H9 (cell line): ENCODE measurements around the gene BLOC1S1. TPM values are rescaled to one million over a fixed set of nuclear protein-coding genes. Genes with fewer than 3 reads are reported as not detected.

Experiments
- DNase-seq: peaks from one replicate; pipeline ENCODE4 v3.0.0-alpha.2; 2017
- H2AFZ ChIP-seq: one replicate; pipeline ENCODE4 v1.6.1; 2013; ENCODE audit warnings: mild to moderate bottlenecking, low read length, control low read depth, moderate library complexity
- H2AK5ac ChIP-seq: 2 replicates; pipeline ENCODE4 v1.6.1; 2013; ENCODE audit warnings: low read length, control low read depth, mixed read lengths; ENCODE audit not compliant: insufficient read length
- H2BK120ac ChIP-seq: one replicate; pipeline ENCODE4 v1.6.1; 2013; ENCODE audit warnings: low read depth, mild to moderate bottlenecking, low read length, control low read depth, inconsistent platforms; ENCODE audit not compliant: poor library complexity, severe bottlenecking
- H2BK12ac ChIP-seq: 2 replicates; pipeline ENCODE4 v1.6.1; 2013; ENCODE audit warnings: low read length, control low read depth, mixed read lengths, low read depth; ENCODE audit not compliant: insufficient read length
- H2BK15ac ChIP-seq: 2 replicates; pipeline ENCODE4 v1.6.1; 2013; ENCODE audit warnings: low read depth, low read length, control low read depth
- H2BK20ac ChIP-seq: one replicate; pipeline ENCODE4 v1.6.1; 2013; ENCODE audit warnings: low read depth, mild to moderate bottlenecking, low read length, control low read depth, inconsistent platforms; ENCODE audit not compliant: poor library complexity, severe bottlenecking
- H2BK5ac ChIP-seq: 2 replicates; pipeline ENCODE4 v1.6.1; 2013; ENCODE audit warnings: low read length, control low read depth, mixed read lengths; ENCODE audit not compliant: insufficient read length
- H3K14ac ChIP-seq: 2 replicates; pipeline ENCODE4 v1.6.1; 2013; ENCODE audit warnings: low read length, control low read depth; ENCODE audit not compliant: insufficient read depth
- H3K18ac ChIP-seq: 2 replicates; pipeline ENCODE4 v1.6.1; 2013; ENCODE audit warnings: low read depth, mild to moderate bottlenecking, mixed read lengths, low read length, control low read depth; ENCODE audit not compliant: insufficient read length
- H3K23ac ChIP-seq: 2 replicates; pipeline ENCODE4 v1.6.1; 2013; ENCODE audit warnings: low read length, control low read depth, mixed read lengths, low read depth; ENCODE audit not compliant: insufficient read length
- H3K23me2 ChIP-seq: 2 replicates; pipeline ENCODE4 v1.6.1; 2013; ENCODE audit warnings: low read depth, mild to moderate bottlenecking, mixed read lengths, low read length, control low read depth; ENCODE audit not compliant: insufficient read length, poor library complexity, severe bottlenecking
- H3K27ac ChIP-seq: 2 replicates; pipeline ENCODE4 v1.5.1; 2013; ENCODE audit warnings: low read length, control low read depth, mixed read lengths, low read depth; ENCODE audit not compliant: insufficient read length
- H3K27me3 ChIP-seq: 2 replicates; pipeline ENCODE4 v1.6.1; 2013; ENCODE audit warnings: low read length, control low read depth, inconsistent platforms; ENCODE audit not compliant: insufficient read depth
- H3K4ac ChIP-seq: 2 replicates; pipeline ENCODE4 v1.6.1; 2013; ENCODE audit warnings: low read depth, mild to moderate bottlenecking, control low read depth, inconsistent platforms, low read length, moderate library complexity
- H3K4me1 ChIP-seq: 2 replicates; pipeline ENCODE4 v1.6.1; 2013; ENCODE audit warnings: low read length, control low read depth, inconsistent platforms; ENCODE audit not compliant: insufficient read depth
- H3K4me2 ChIP-seq: 2 replicates; pipeline ENCODE4 v1.6.1; 2013; ENCODE audit warnings: low read length, control low read depth, mixed read lengths; ENCODE audit not compliant: insufficient read length, insufficient read depth
- H3K56ac ChIP-seq: 2 replicates; pipeline ENCODE4 v1.6.1; 2013; ENCODE audit warnings: low read depth, mild to moderate bottlenecking, mixed read lengths, low read length, control low read depth; ENCODE audit not compliant: insufficient read length
- H3K79me1 ChIP-seq: 2 replicates; pipeline ENCODE4 v1.6.1; 2013; ENCODE audit warnings: low read depth, mild to moderate bottlenecking, moderate library complexity, low read length, control low read depth, inconsistent platforms; ENCODE audit not compliant: insufficient read depth, poor library complexity, severe bottlenecking
- H3K79me2 ChIP-seq: 2 replicates; pipeline ENCODE4 v1.6.1; 2013; ENCODE audit warnings: low read length, control low read depth, inconsistent platforms; ENCODE audit not compliant: insufficient read depth
- H3K9ac ChIP-seq: 2 replicates; pipeline ENCODE4 v1.6.1; 2013; ENCODE audit warnings: low read length, control low read depth, mixed read lengths; ENCODE audit not compliant: insufficient read length; ENCODE audit errors: extremely low read depth
- H3K9me3 ChIP-seq: one replicate; pipeline ENCODE4 v1.6.1; 2013; ENCODE audit warnings: low read depth, low read length, inconsistent platforms; ENCODE audit not compliant: control insufficient read depth
- H3T11ph ChIP-seq: one replicate; pipeline ENCODE4 v1.6.1; 2013; ENCODE audit warnings: mild to moderate bottlenecking, low read length, control low read depth, inconsistent platforms
- H4K20me1 ChIP-seq: one replicate; pipeline ENCODE4 v1.6.1; 2013; ENCODE audit not compliant: control insufficient read depth, insufficient read length, insufficient read depth
- H4K5ac ChIP-seq: 2 replicates; pipeline ENCODE4 v1.6.1; 2013; ENCODE audit warnings: low read depth, mild to moderate bottlenecking, mixed read lengths, low read length, control low read depth; ENCODE audit not compliant: insufficient read length
- H4K8ac ChIP-seq: replicated peaks from 2 replicates; pipeline ENCODE4 v1.6.1; 2013; ENCODE audit warnings: low read length, control low read depth, mixed read lengths, low read depth; ENCODE audit not compliant: insufficient read length
- H4K91ac ChIP-seq: 2 replicates; pipeline ENCODE4 v1.6.1; 2013; ENCODE audit warnings: low read depth, mild to moderate bottlenecking, moderate library complexity, mixed read lengths, low read length, control low read depth; ENCODE audit not compliant: insufficient read length
- H3K27ac Mint-ChIP-seq, 3 experiments: 2 replicates in 2 of 3; 3 replicates in 1 of 3; pipeline ENCODE4 v1.8.0; 2020 to 2021; ENCODE audit warnings: mixed read lengths in 3 of 3, mild to moderate bottlenecking in 1 of 3, moderate library complexity in 1 of 3
- H3K27me3 Mint-ChIP-seq: 2 replicates; pipeline ENCODE4 v1.8.0; 2021; ENCODE audit warnings: low read depth, mild to moderate bottlenecking, moderate library complexity, mixed read lengths
- H3K36me3 Mint-ChIP-seq, 3 experiments: 2 replicates in 2 of 3; 3 replicates in 1 of 3; pipeline ENCODE4 v1.8.0; 2020 to 2021; ENCODE audit warnings: low read depth in 3 of 3, mixed read lengths in 3 of 3; ENCODE audit not compliant: insufficient read depth in 1 of 3
- H3K4me1 Mint-ChIP-seq, 2 experiments: 2 replicates each; pipeline ENCODE4 v1.8.0; 2020; ENCODE audit warnings: mixed read lengths in 2 of 2
- H3K4me3 Mint-ChIP-seq, 2 experiments: 2 replicates in 1 of 2; 3 replicates in 1 of 2; pipeline ENCODE4 v1.8.0; 2020 to 2021; ENCODE audit warnings: mild to moderate bottlenecking in 2 of 2, mixed read lengths in 2 of 2, moderate library complexity in 1 of 2
- H3K9me3 Mint-ChIP-seq, 2 experiments: 2 replicates in 1 of 2; 3 replicates in 1 of 2; pipeline ENCODE4 v1.8.0; 2020; ENCODE audit warnings: mild to moderate bottlenecking in 2 of 2, mixed read lengths in 2 of 2, moderate library complexity in 1 of 2
- WGBS: extraction: QIAGEN DNeasy Blood & Tissue Kit; methylation state at CpG from one replicate; pipeline ENCODE4 v1.1.7; 2013; ENCODE audit warnings: missing lambda C conversion rate, low lambda C conversion rate, mixed read lengths; ENCODE audit not compliant: insufficient read length; ENCODE audit errors: extremely low coverage; 5-methylcytosine and 5-hydroxymethylcytosine counted together
- total RNA-seq: library from RNA; stranded (reverse); gene quantifications from 2 replicates; pipeline ENCODE4 v1.2.1, GENCODE V29; 2021
- TF ChIP-seq, protein P1 (sequence below): fragments of 200-600 bp; sonication (generic); conservative IDR thresholded peaks from 3 replicates; pipeline ENCODE4 v1.8.0; 2021; ENCODE audit warnings: antibody characterized with exemption, mild to moderate bottlenecking

BLOC1S1 gene
- total RNA-seq, 1 experiment from 2014 or later = 108 TPM

DNA sequence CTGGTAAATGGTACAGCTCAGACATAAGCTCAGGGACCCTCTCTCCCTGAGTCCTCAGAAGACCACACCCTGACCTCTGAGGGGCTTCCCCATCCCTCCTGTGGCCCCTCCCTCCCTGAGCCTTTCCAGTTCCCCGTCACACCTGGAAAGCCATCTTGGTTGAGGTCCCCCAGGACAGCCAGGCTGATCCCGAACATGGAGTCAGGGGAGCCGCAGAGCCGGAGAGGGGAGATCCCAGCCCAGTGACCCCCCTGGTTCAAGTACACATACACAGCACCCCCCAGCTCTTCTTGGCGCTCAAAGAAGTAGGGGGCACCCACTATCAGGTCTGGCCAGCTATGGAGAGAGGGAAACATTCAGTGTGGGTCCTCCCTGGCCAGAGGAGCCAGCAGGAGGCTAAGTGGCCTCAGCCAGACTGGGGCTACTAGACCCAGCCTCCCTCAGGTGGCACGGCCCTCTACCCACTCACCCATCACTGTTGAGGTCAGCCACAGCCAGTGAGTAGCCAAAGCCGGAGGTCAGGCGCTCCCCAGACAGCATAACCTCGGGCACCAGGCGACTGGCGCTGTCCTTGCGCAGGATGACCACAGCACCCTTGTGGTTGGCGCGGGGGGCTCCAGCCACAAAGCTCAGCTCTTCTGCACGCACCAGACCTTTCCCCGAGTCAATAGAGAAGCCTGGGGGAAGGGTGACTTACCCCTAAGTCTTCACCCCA lies 17.4 kb upstream of the BLOC1S1 start:
- Mint-ChIP-seq H3K27me3 (no peaks in the 10 kb centered on the region), H3K36me3 (peaks cover 25 to 51% (median 48%) of the 10 kb centered on the region in 3 experiments), H3K4me1 (no peaks in the 10 kb centered on the region), H3K4me3 (no peak overlapping the region), H3K27ac (no peak overlapping the region), H3K9me3 (no peaks in the 10 kb centered on the region)
- no peak overlapping the region for H3T11ph ChIP-seq
- no peak overlapping the region for H4K91ac ChIP-seq
- no peak overlapping the region for H3K4me2 ChIP-seq
- no peaks in the 10 kb centered on the region for H3K79me2 ChIP-seq
- H3K9ac ChIP-seq = no peak overlapping the region
- no peak overlapping the region for H3K56ac ChIP-seq
- H3K9me3 ChIP-seq = no peaks in the 10 kb centered on the region
- no peak overlapping the region for H2BK15ac ChIP-seq
- WGBS = no CpG with 5 or more reads among the region's 16 CpGs
- H2AFZ ChIP-seq = no peak overlapping the region
- H4K5ac ChIP-seq = no peak overlapping the region
- TF ChIP-seq, protein P1, sequence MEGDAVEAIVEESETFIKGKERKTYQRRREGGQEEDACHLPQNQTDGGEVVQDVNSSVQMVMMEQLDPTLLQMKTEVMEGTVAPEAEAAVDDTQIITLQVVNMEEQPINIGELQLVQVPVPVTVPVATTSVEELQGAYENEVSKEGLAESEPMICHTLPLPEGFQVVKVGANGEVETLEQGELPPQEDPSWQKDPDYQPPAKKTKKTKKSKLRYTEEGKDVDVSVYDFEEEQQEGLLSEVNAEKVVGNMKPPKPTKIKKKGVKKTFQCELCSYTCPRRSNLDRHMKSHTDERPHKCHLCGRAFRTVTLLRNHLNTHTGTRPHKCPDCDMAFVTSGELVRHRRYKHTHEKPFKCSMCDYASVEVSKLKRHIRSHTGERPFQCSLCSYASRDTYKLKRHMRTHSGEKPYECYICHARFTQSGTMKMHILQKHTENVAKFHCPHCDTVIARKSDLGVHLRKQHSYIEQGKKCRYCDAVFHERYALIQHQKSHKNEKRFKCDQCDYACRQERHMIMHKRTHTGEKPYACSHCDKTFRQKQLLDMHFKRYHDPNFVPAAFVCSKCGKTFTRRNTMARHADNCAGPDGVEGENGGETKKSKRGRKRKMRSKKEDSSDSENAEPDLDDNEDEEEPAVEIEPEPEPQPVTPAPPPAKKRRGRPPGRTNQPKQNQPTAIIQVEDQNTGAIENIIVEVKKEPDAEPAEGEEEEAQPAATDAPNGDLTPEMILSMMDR = no peak
- H4K8ac ChIP-seq = no peak overlapping the region
- no peaks in the 10 kb centered on the region for H4K20me1 ChIP-seq
- no peaks in the 10 kb centered on the region for H3K4me1 ChIP-seq
- no peak overlapping the region for H2BK120ac ChIP-seq
- H2BK20ac ChIP-seq = no peak overlapping the region
- H3K27me3 ChIP-seq = no peaks in the 10 kb centered on the region; the same call in 1 of the 2 replicates
- H2BK12ac ChIP-seq = no peak overlapping the region
- no peak overlapping the region for H3K18ac ChIP-seq
- H2AK5ac ChIP-seq = no peak overlapping the region
- H3K79me1 ChIP-seq = no peaks in the 10 kb centered on the region
- H3K23ac ChIP-seq = no peak overlapping the region
- H3K23me2 ChIP-seq = no peaks in the 10 kb centered on the region
- no peak overlapping the region for H3K14ac ChIP-seq
- no peak overlapping the region for H2BK5ac ChIP-seq
- H3K4ac ChIP-seq = no peak overlapping the region
- DNase-seq = no peak
- no peak overlapping the region for H3K27ac ChIP-seq
